HepG2 (cell line): ENCODE data around the gene HLA-DRA. TPM values are rescaled to one million over a fixed set of nuclear protein-coding genes. Genes with fewer than 3 reads are reported as not detected.

Source experiments
- ATAC-seq: fragments of 200-7000 bp; cut with Tn5 transposase; 3 replicates; pipeline ENCODE4 v1.9.1; 2020; ENCODE audit warnings: mild to moderate bottlenecking, moderate library complexity
- BruUV-seq: library from RNA; stranded (reverse); fragments of 400-500 nt; replicated peaks from 2 replicates; lab custom pipeline; 2021; lab: Mats Ljungman, UMichigan
- CTCF ChIA-PET: fragments of 300-600 bp; formaldehyde crosslinking; extraction: SDS; loops from one replicate; lab custom pipeline; 2021; ENCODE audit warnings: low total read pairs, inconsistent platforms, low intra/inter-chr PET ratio; lab: Yijun Ruan, JAX
- POLR2A ChIA-PET: fragments of 350-600 bp; sonication (Branson Sonifier 250); formaldehyde crosslinking; loops from one replicate; lab custom pipeline; 2020; ENCODE audit warnings: antibody characterized with exemption, inconsistent platforms; lab: Yijun Ruan, JAX
- DNase-seq: peaks from one replicate; pipeline ENCODE4 v3.0.0-alpha.2; 2015; ENCODE audit warnings: low spot score
- FAIRE-seq: peaks from 3 replicates; lab custom pipeline; 2011; peaks lifted over from hg19 to GRCh38; lab: Jason Lieb, UNC
- H2AFZ ChIP-seq: one replicate; pipeline ENCODE4 v1.6.1; 2011; ENCODE audit warnings: low read length, inconsistent platforms
- H3K27ac ChIP-seq: fragments of 300-600 bp; 3 replicates; pipeline ENCODE4 v1.8.0; 2011; ENCODE audit warnings: mixed run types, mild to moderate bottlenecking, mixed read lengths, low read length, inconsistent platforms; ENCODE audit not compliant: insufficient read depth; ENCODE audit errors: extremely low read length
- H3K27me3 ChIP-seq, 2 experiments: fragments of 200-600 bp in 1 of 2; 2 replicates in 1 of 2; 3 replicates in 1 of 2; pipeline versions ENCODE4 v1.6.0 to v1.8.0; 2011; ENCODE audit warnings: low read length in 2 of 2, mild to moderate bottlenecking in 2 of 2, moderate library complexity in 2 of 2, inconsistent platforms in 1 of 2; ENCODE audit not compliant: insufficient read depth in 2 of 2, control insufficient read depth in 1 of 2
- H3K36me3 ChIP-seq, 2 experiments: fragments of 200-600 bp in 1 of 2; replicated peaks in 1 of 2; 2 replicates in 1 of 2; 3 replicates in 1 of 2; pipeline versions ENCODE4 v1.5.1 to v1.8.0; 2011; ENCODE audit warnings: low read length in 2 of 2, inconsistent platforms in 1 of 2; ENCODE audit not compliant: insufficient read depth in 2 of 2, control insufficient read depth in 1 of 2
- H3K4me1 ChIP-seq: 2 replicates; pipeline ENCODE4 v1.5.1; 2012; ENCODE audit warnings: low read length, inconsistent platforms; ENCODE audit not compliant: insufficient read depth
- H3K4me2 ChIP-seq: 2 replicates; pipeline ENCODE4 v1.6.0; 2011; ENCODE audit warnings: low read depth, low read length, inconsistent platforms
- H3K4me3 ChIP-seq, 3 experiments: fragments of 200-600 bp in 1 of 3; sonication (generic), shearing (Covaris generic) in 1 of 3; replicated peaks in 1 of 3; 2 replicates each; pipeline ENCODE4 v1.5.1; 2011 to 2016; ENCODE audit warnings: low read length in 3 of 3, inconsistent platforms in 2 of 3, low read depth in 2 of 3, mild to moderate bottlenecking in 2 of 3, control low read depth in 1 of 3, mixed read lengths in 1 of 3; ENCODE audit not compliant: insufficient read depth in 1 of 3
- H3K79me2 ChIP-seq: one replicate; pipeline ENCODE4 v1.6.1; 2011; ENCODE audit warnings: low read length, inconsistent platforms; ENCODE audit not compliant: insufficient read depth
- H3K9ac ChIP-seq: 2 replicates; pipeline ENCODE4 v1.6.0; 2011; ENCODE audit warnings: mild to moderate bottlenecking, low read depth, low read length, inconsistent platforms; ENCODE audit not compliant: insufficient read depth
- H3K9me3 ChIP-seq: 2 replicates; pipeline ENCODE4 v1.5.1; 2012; ENCODE audit warnings: mild to moderate bottlenecking, low read length
- H4K20me1 ChIP-seq: 2 replicates; pipeline ENCODE4 v1.6.0; 2011; ENCODE audit warnings: inconsistent platforms, mild to moderate bottlenecking, low read length, moderate library complexity; ENCODE audit not compliant: insufficient read depth
- ATF3 ChIP-seq: sonication (generic); formaldehyde crosslinking; IDR thresholded peaks from 2 replicates; pipeline ENCODE4 v1.4.0; 2020; ENCODE audit warnings: missing genetic modification reagents
- CERS6 ChIP-seq: sonication (generic); formaldehyde crosslinking; IDR thresholded peaks from 2 replicates; pipeline ENCODE4 v1.5.0; 2020; ENCODE audit warnings: missing genetic modification reagents
- ERF ChIP-seq: IDR thresholded peaks from 2 replicates; pipeline ENCODE4 v1.6.1; 2018; ENCODE audit warnings: missing biosample characterization, missing genetic modification reagents
- FOXA1 ChIP-seq, 2 experiments: fragments of 450-650 bp in 1 of 2; sonication (generic) in 1 of 2; formaldehyde crosslinking in 1 of 2; IDR thresholded peaks; 2 replicates each; pipeline versions ENCODE4 v1.4.0 to v1.6.1; 2016 to 2020; ENCODE audit warnings: missing genetic modification reagents in 1 of 2
- GTF2F1 ChIP-seq: fragments of 150-350 bp; IDR thresholded peaks from 2 replicates; pipeline ENCODE4 v1.6.1; 2014; ENCODE audit warnings: low read length
- HDAC2 ChIP-seq: sonication (generic); formaldehyde crosslinking; IDR thresholded peaks from 2 replicates; pipeline ENCODE4 v1.4.0; 2020; ENCODE audit warnings: missing genetic modification reagents
- MXD3 ChIP-seq: IDR thresholded peaks from 2 replicates; pipeline ENCODE4 v1.6.1; 2016; ENCODE audit warnings: mild to moderate bottlenecking, missing biosample characterization, missing genetic modification reagents
- POGK ChIP-seq: sonication (generic); formaldehyde crosslinking; conservative IDR thresholded peaks from 2 replicates; pipeline ENCODE4 v1.8.0; 2022; ENCODE audit warnings: mild to moderate bottlenecking, moderate library complexity, missing genetic modification reagents
- RARG ChIP-seq: sonication (generic); formaldehyde crosslinking; IDR thresholded peaks from 2 replicates; pipeline ENCODE4 v1.4.0; 2020; ENCODE audit warnings: low read depth, mild to moderate bottlenecking, missing genetic modification reagents
- REPIN1 ChIP-seq: sonication (generic); formaldehyde crosslinking; IDR thresholded peaks from 2 replicates; pipeline ENCODE4 v1.8.0; 2022; ENCODE audit warnings: missing genetic modification reagents, low read depth, mild to moderate bottlenecking, borderline replicate concordance
- ZNF557 ChIP-seq: sonication (generic); formaldehyde crosslinking; IDR thresholded peaks from 2 replicates; pipeline ENCODE4 v1.4.0; 2020; ENCODE audit warnings: missing genetic modification reagents
- ZNF607 ChIP-seq: sonication (generic); formaldehyde crosslinking; IDR thresholded peaks from 2 replicates; pipeline ENCODE4 v1.5.1; 2020; ENCODE audit warnings: missing genetic modification reagents, mild to moderate bottlenecking, borderline replicate concordance
- ZSCAN25 ChIP-seq: sonication (generic); formaldehyde crosslinking; IDR thresholded peaks from 2 replicates; pipeline ENCODE4 v1.8.0; 2022; ENCODE audit warnings: mild to moderate bottlenecking, missing genetic modification reagents
- in situ Hi-C: cut with HindIII; loops from 2 replicates; pipeline ENCODE4 v1.10.0; 2017; ENCODE audit warnings: low pct_unique_long_range_greater_than_20kb; ENCODE audit not compliant: extremely low pct_ligation_motif_present
- intact Hi-C: fragments of 100-400 bp; cut with micrococcal nuclease; formaldehyde crosslinking; loops from one replicate; pipeline ENCODE4 v1.10.0; 2022; ENCODE audit not compliant: unreplicated experiment
- polyA plus RNA-seq, 8 experiments: library from polyadenylated mRNA; depleted of rRNA in 3 of 8; stranded (reverse) in 7 of 8; unstranded in 1 of 8; fragments of >200 nt; fragmentation: Illumina TruSeq in 4 of 8; extraction: Trizol in 4 of 8; gene quantifications; 2 replicates each; pipeline versions ENCODE4 v1.2.1 to v1.2.3, GENCODE V29; 2011 to 2016; ENCODE audit warnings: low read depth in 4 of 8, missing spikeins in 1 of 8, mixed read lengths in 1 of 8; ENCODE audit not compliant: insufficient read depth in 1 of 8
- total RNA-seq, 5 experiments: library from RNA; depleted of rRNA; stranded (reverse); fragments of >200 nt; fragmentation: Illumina TruSeq; extraction: Trizol; gene quantifications; 2 replicates each; pipeline ENCODE4 v1.2.3, GENCODE V29; 2016; ENCODE audit warnings: low read depth in 1 of 5
- TF ChIP-seq, protein P1 (sequence below): sonication (generic); formaldehyde crosslinking; IDR thresholded peaks from one replicate; pipeline ENCODE4 v1.5.1; 2020; ENCODE audit warnings: mild to moderate bottlenecking, missing genetic modification reagents; ENCODE audit errors: not compliant biosample characterization

The HLA-DRA gene
- total and polyA plus RNA-seq, 2 of the 13 experiments (the other 11 are each of a cell fraction or from before 2014, with no cell fraction given) = not detected

DNA sequence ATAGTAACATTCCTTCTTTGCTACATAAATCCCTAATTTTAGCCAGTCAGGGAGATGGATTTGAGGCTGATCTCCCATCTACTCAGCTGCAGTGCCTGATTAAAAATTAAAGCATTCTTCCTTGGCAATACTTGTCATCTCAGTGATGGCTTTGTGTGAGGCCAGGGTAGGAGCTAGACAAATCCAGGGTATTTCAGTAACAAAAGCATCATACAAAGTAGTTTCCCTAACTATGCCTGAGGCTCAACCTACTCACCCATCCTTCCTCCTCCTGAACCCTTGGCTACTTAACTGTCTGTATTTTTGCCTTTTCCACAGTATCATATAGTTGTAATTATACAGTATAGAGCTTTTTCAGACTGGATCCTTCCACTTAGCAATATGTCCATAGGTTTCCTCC lies 52.7 kb downstream of the HLA-DRA start:
- Histone ChIP-seq H3K27ac (no peak overlapping the region), H3K36me3 (no peaks in the 10 kb centered on the region), H3K4me3 (no peak overlapping the region), H3K9me3 (no peaks in the 10 kb centered on the region), H3K79me2 (no peaks in the 10 kb centered on the region), H4K20me1 (no peaks in the 10 kb centered on the region), H3K9ac (no peak overlapping the region), H2AFZ (no peak overlapping the region), H3K4me1 (no peaks in the 10 kb centered on the region), H3K27me3 (no peaks in the 10 kb centered on the region), H3K4me2 (no peak overlapping the region)
- in situ Hi-C loops = no loop called here
- CTCF ChIA-PET = no interaction called here
- BruUV-seq = no TSS peak
- DNase-seq = no peak
- intact Hi-C loops = no loop called here
- no peak for ATAC-seq
- FAIRE-seq = no peak
- POLR2A ChIA-PET = no interaction called here
- TF ChIP-seq ATF3 (no peak), ZNF557 (CRISPR knock-in tag) (no peak), RARG (CRISPR knock-in tag) (no peak), GTF2F1 (no peak), POGK (CRISPR knock-in tag) (no peak), ERF (CRISPR knock-in tag) (no peak), CERS6 (CRISPR knock-in tag) (no peak), ZSCAN25 (no peak), ZNF607 (CRISPR knock-in tag) (no peak), REPIN1 (no peak), HDAC2 (CRISPR knock-in tag) (no peak), FOXA1 (IDR thresholded peaks at IDR 0.05) (no peak), FOXA1 (CRISPR knock-in tag; IDR thresholded peaks at IDR 0.05) (no peak), MXD3 (no peak)
- TF ChIP-seq, protein P1, sequence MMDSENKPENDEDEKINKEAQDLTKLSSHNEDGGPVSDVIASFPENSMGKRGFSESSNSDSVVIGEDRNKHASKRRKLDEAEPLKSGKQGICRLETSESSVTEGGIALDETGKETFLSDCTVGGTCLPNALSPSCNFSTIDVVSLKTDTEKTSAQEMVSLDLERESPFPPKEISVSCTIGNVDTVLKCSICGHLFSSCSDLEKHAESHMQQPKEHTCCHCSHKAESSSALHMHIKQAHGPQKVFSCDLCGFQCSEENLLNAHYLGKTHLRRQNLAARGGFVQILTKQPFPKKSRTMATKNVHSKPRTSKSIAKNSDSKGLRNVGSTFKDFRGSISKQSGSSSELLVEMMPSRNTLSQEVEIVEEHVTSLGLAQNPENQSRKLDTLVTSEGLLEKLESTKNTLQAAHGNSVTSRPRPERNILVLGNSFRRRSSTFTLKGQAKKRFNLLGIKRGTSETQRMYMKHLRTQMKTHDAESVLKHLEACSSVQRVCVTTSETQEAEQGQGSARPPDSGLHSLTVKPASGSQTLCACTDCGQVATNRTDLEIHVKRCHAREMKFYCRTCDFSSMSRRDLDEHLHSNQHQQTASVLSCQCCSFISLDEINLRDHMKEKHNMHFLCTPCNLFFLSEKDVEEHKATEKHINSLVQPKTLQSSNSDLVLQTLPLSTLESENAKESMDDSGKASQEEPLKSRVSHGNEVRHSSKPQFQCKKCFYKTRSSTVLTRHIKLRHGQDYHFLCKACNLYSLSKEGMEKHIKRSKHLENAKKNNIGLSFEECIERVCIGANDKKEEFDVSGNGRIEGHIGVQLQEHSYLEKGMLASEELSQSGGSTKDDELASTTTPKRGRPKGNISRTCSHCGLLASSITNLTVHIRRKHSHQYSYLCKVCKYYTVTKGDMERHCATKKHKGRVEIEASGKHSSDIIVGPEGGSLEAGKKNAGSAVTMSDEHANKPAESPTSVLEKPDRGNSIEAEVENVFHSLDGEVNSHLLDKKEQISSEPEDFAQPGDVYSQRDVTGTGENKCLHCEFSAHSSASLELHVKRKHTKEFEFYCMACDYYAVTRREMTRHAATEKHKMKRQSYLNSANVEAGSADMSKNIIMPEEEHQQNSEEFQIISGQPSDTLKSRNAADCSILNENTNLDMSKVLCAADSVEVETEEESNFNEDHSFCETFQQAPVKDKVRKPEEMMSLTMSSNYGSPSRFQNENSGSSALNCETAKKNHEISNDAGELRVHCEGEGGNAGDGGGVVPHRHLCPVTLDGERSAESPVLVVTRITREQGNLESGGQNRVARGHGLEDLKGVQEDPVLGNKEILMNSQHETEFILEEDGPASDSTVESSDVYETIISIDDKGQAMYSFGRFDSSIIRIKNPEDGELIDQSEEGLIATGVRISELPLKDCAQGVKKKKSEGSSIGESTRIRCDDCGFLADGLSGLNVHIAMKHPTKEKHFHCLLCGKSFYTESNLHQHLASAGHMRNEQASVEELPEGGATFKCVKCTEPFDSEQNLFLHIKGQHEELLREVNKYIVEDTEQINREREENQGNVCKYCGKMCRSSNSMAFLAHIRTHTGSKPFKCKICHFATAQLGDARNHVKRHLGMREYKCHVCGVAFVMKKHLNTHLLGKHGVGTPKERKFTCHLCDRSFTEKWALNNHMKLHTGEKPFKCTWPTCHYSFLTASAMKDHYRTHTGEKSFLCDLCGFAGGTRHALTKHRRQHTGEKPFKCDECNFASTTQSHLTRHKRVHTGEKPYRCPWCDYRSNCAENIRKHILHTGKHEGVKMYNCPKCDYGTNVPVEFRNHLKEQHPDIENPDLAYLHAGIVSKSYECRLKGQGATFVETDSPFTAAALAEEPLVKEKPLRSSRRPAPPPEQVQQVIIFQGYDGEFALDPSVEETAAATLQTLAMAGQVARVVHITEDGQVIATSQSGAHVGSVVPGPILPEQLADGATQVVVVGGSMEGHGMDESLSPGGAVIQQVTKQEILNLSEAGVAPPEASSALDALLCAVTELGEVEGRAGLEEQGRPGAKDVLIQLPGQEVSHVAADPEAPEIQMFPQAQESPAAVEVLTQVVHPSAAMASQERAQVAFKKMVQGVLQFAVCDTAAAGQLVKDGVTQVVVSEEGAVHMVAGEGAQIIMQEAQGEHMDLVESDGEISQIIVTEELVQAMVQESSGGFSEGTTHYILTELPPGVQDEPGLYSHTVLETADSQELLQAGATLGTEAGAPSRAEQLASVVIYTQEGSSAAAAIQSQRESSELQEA (CRISPR knock-in tag) = no peak
